IMR-90 (cell line): ENCODE data around the gene NFYC. TPM values are rescaled to one million over a fixed set of nuclear protein-coding genes. Genes with fewer than 3 reads are reported as not detected.

ENCODE experiments used
- ATAC-seq: fragments of 200-7000 bp; cut with Tn5 transposase; 2 replicates; pipeline ENCODE4 v1.9.1; 2020; ENCODE audit warnings: low read depth, mild to moderate bottlenecking, moderate library complexity
- BruUV-seq: library from RNA; stranded (reverse); fragments of 400-500 nt; replicated peaks from 2 replicates; lab custom pipeline; 2021; lab: Mats Ljungman, UMichigan
- CTCF ChIA-PET: fragments of 300-600 bp; formaldehyde crosslinking; extraction: SDS; loops from one replicate; lab custom pipeline; 2021; ENCODE audit warnings: antibody characterized with exemption; lab: Yijun Ruan, JAX
- POLR2A ChIA-PET: fragments of 300-600 bp; sonication (Branson Sonifier 250); formaldehyde crosslinking; loops from one replicate; lab custom pipeline; 2022; ENCODE audit warnings: antibody characterized with exemption; ENCODE audit not compliant: unreplicated experiment; lab: Charles Lee
- DNase-seq: peaks from one replicate; pipeline ENCODE4 v3.0.0; 2013
- H2AFZ ChIP-seq: replicated peaks from 2 replicates; pipeline ENCODE3; 2013; ENCODE audit warnings: low read length, mild to moderate bottlenecking; ENCODE audit not compliant: poor library complexity
- H2AK5ac ChIP-seq: 2 replicates; pipeline ENCODE4 v1.6.1; 2013; ENCODE audit warnings: low read depth, low read length, inconsistent platforms
- H2AK9ac ChIP-seq: replicated peaks from 2 replicates; pipeline ENCODE3; 2013; ENCODE audit warnings: mild to moderate bottlenecking, low read depth, low read length, moderate library complexity; ENCODE audit not compliant: poor library complexity
- H2BK120ac ChIP-seq: 2 replicates; pipeline ENCODE4 v1.6.1; 2013; ENCODE audit warnings: low read depth, low read length, inconsistent platforms
- H2BK15ac ChIP-seq: 3 replicates; pipeline ENCODE4 v1.6.1; 2013; ENCODE audit warnings: low read depth, low read length, inconsistent platforms
- H2BK20ac ChIP-seq: 2 replicates; pipeline ENCODE4 v1.6.1; 2013; ENCODE audit warnings: low read depth, mild to moderate bottlenecking, inconsistent platforms, low read length, moderate library complexity
- H2BK5ac ChIP-seq: 2 replicates; pipeline ENCODE4 v1.6.1; 2013; ENCODE audit warnings: mild to moderate bottlenecking, low read depth, low read length, inconsistent platforms; ENCODE audit not compliant: poor library complexity, severe bottlenecking
- H3K14ac ChIP-seq: replicated peaks from 2 replicates; pipeline ENCODE4 v1.6.1; 2013; ENCODE audit warnings: low read depth, low read length, inconsistent platforms
- H3K18ac ChIP-seq: 2 replicates; pipeline ENCODE4 v1.6.1; 2013; ENCODE audit warnings: low read depth, low read length, control low read depth
- H3K23ac ChIP-seq: 2 replicates; pipeline ENCODE4 v1.6.1; 2013; ENCODE audit warnings: low read depth, low read length, inconsistent platforms
- H3K27ac ChIP-seq: 2 replicates; pipeline ENCODE4 v1.5.1; 2013; ENCODE audit warnings: mild to moderate bottlenecking, control low read depth, low read length; ENCODE audit not compliant: insufficient read depth
- H3K27me3 ChIP-seq: 2 replicates; pipeline ENCODE4 v1.6.1; 2013; ENCODE audit warnings: low read length; ENCODE audit not compliant: control insufficient read depth, insufficient read depth
- H3K36me3 ChIP-seq: 2 replicates; pipeline ENCODE4 v1.6.1; 2013; ENCODE audit warnings: low read length, mixed read lengths; ENCODE audit not compliant: control insufficient read depth, insufficient read depth
- H3K4ac ChIP-seq: 2 replicates; pipeline ENCODE4 v1.6.1; 2013; ENCODE audit warnings: low read depth, low read length, inconsistent platforms
- H3K4me1 ChIP-seq: 2 replicates; pipeline ENCODE4 v1.6.1; 2013; ENCODE audit warnings: low read length, mixed read lengths; ENCODE audit not compliant: control insufficient read depth, insufficient read depth
- H3K4me2 ChIP-seq: 2 replicates; pipeline ENCODE4 v1.6.1; 2013; ENCODE audit warnings: low read depth, mild to moderate bottlenecking, control low read depth, low read length, moderate library complexity
- H3K4me3 ChIP-seq: 2 replicates; pipeline ENCODE4 v1.5.1; 2013; ENCODE audit warnings: low read depth, mild to moderate bottlenecking, control low read depth, low read length, moderate library complexity; ENCODE audit not compliant: insufficient read depth
- H3K56ac ChIP-seq: 2 replicates; pipeline ENCODE4 v1.6.1; 2013; ENCODE audit warnings: low read length, inconsistent platforms; ENCODE audit not compliant: insufficient read depth; ENCODE audit errors: extremely low read depth
- H3K79me1 ChIP-seq, 2 experiments: 2 replicates each; pipeline ENCODE4 v1.6.1; 2013; ENCODE audit warnings: low read length in 2 of 2, inconsistent platforms in 1 of 2, low read depth in 1 of 2
- H3K9ac ChIP-seq: 2 replicates; pipeline ENCODE4 v1.6.1; 2013; ENCODE audit warnings: low read depth, low read length, control low read depth
- H3K9me1 ChIP-seq: 2 replicates; pipeline ENCODE4 v1.6.1; 2013; ENCODE audit warnings: low read length, inconsistent platforms; ENCODE audit not compliant: insufficient read depth
- H3K9me3 ChIP-seq: 2 replicates; pipeline ENCODE4 v1.6.1; 2013; ENCODE audit warnings: low read length; ENCODE audit not compliant: control insufficient read depth, insufficient read depth
- H4K20me1 ChIP-seq: 2 replicates; pipeline ENCODE4 v1.6.1; 2013; ENCODE audit warnings: low read length, inconsistent platforms; ENCODE audit not compliant: insufficient read depth
- H4K5ac ChIP-seq: 2 replicates; pipeline ENCODE4 v1.6.1; 2013; ENCODE audit warnings: mild to moderate bottlenecking, low read depth, low read length, control low read depth
- H4K8ac ChIP-seq, 2 experiments: 2 replicates each; pipeline ENCODE4 v1.6.1; 2013; ENCODE audit warnings: low read depth in 2 of 2, low read length in 2 of 2, control low read depth in 1 of 2, inconsistent platforms in 1 of 2
- H4K91ac ChIP-seq: 2 replicates; pipeline ENCODE4 v1.6.1; 2013; ENCODE audit warnings: low read depth, low read length, inconsistent platforms; ENCODE audit not compliant: insufficient read depth
- CEBPB ChIP-seq: IDR thresholded peaks from 2 replicates; pipeline ENCODE4 v1.6.1; 2012; ENCODE audit warnings: low read depth, low read length, improper control_type of control experiment
- ELK1 ChIP-seq: fragments of 150-350 bp; IDR thresholded peaks from 2 replicates; pipeline ENCODE4 v1.6.1; 2016; ENCODE audit warnings: low read depth, mild to moderate bottlenecking, low read length, moderate library complexity, borderline replicate concordance
- POLR2A ChIP-seq: IDR thresholded peaks from 2 replicates; pipeline ENCODE4 v1.6.1; 2012; ENCODE audit warnings: mild to moderate bottlenecking, low read depth, low read length
- RAD21 ChIP-seq: IDR thresholded peaks from 2 replicates; pipeline ENCODE4 v1.6.1; 2012; ENCODE audit warnings: low read length, improper control_type of control experiment
- RCOR1 ChIP-seq: IDR thresholded peaks from 2 replicates; pipeline ENCODE4 v1.6.1; 2012; ENCODE audit warnings: mild to moderate bottlenecking, low read length, improper control_type of control experiment; ENCODE audit not compliant: insufficient replicate concordance
- WGBS, 2 experiments: methylation state at CpG; one replicate each; pipeline versions ENCODE4 v1.1.5 to v1.1.7; 2013; ENCODE audit warnings: missing lambda C conversion rate in 2 of 2; ENCODE audit not compliant: insufficient read length in 1 of 2; ENCODE audit errors: extremely low coverage in 2 of 2; 5-methylcytosine and 5-hydroxymethylcytosine counted together
- dilution Hi-C: fragments of 300-500 bp; cut with HindIII; formaldehyde crosslinking; loops from one replicate; pipeline ENCODE4 v1.14.3; 2018; ENCODE audit warnings: low sequenced_read_pairs; ENCODE audit not compliant: unreplicated experiment
- in situ Hi-C: fragments of 300-500 bp; cut with MboI; formaldehyde crosslinking; loops from 3 replicates; pipeline ENCODE4 v1.14.3; 2019; ENCODE audit warnings: low sequenced_read_pairs, inconsistent platforms, mixed read lengths
- intact Hi-C: fragments of 100-400 bp; cut with micrococcal nuclease; formaldehyde crosslinking; loops from 2 replicates; pipeline ENCODE4 v1.10.0; 2022
- polyA plus RNA-seq, 3 experiments: library from polyadenylated mRNA; depleted of rRNA; stranded (reverse); fragments of >200 nt; gene quantifications; 2 replicates each; pipeline ENCODE4 v1.2.3, GENCODE V29; 2012; ENCODE audit warnings: low replicate concordance in 1 of 3
- total RNA-seq: library from RNA; depleted of rRNA; stranded (reverse); fragments of >200 nt; gene quantifications from 2 replicates; pipeline ENCODE4 v1.2.3, GENCODE V29; 2012

NFYC gene
- total and polyA plus RNA-seq, 2 of the 4 experiments (the other 2 are of a cell fraction) = 45.2 to 62.2 TPM

- in situ Hi-C loops = no loop called here
- DNase-seq = peak; percentile 77
- peak overlapping the region; percentile 61; the same call in 1 of the 2 replicates for H3K4me2 ChIP-seq
- H2AK5ac ChIP-seq = no peak overlapping the region
- no peak overlapping the region for H4K91ac ChIP-seq
- H3K36me3 ChIP-seq = 0 out of 2 replicates have a peak, but pooled peaks cover 1% of the 10 kb centered on the region
- ChIA-PET CTCF (no interaction called here), POLR2A (no interaction called here)
- no TSS peak for BruUV-seq
- H3K18ac ChIP-seq = peak overlapping the region; percentile 39; the same call in 1 of the 2 replicates
- no peak overlapping the region for H3K23ac ChIP-seq
- no peak overlapping the region for H3K4me3 ChIP-seq
- no peak overlapping the region; the same call in 1 of the 2 replicates for H4K5ac ChIP-seq
- peak; percentile 53 for ATAC-seq
- H2BK5ac ChIP-seq = no peak overlapping the region
- H2AK9ac ChIP-seq = no peak overlapping the region
- no peaks in the 10 kb centered on the region for H4K20me1 ChIP-seq
- no peak overlapping the region for H3K9ac ChIP-seq
- no peak overlapping the region for H4K8ac ChIP-seq
- H2AFZ ChIP-seq = no peak overlapping the region
- no peak overlapping the region for H2BK20ac ChIP-seq
- H3K4ac ChIP-seq = no peak overlapping the region
- WGBS, 2 experiments = no CpG with 5 or more reads among the region's 1 CpG
- no peak overlapping the region for H3K14ac ChIP-seq
- no peak overlapping the region for H2BK15ac ChIP-seq
- H3K9me1 ChIP-seq = no peaks in the 10 kb centered on the region; the same call in 1 of the 2 replicates
- H3K56ac ChIP-seq = no peak overlapping the region
- H2BK120ac ChIP-seq = no peak overlapping the region
- intact Hi-C loops = no loop called here
- no peaks in the 10 kb centered on the region for H3K27me3 ChIP-seq
- H3K4me1 ChIP-seq = peaks cover 5% of the 10 kb centered on the region
- dilution Hi-C loops = no loop called here
- peaks cover 23 to 55% of the 10 kb centered on the region in 2 experiments for H3K79me1 ChIP-seq
- no peaks in the 10 kb centered on the region for H3K9me3 ChIP-seq
- H3K27ac ChIP-seq = no peak overlapping the region
- TF ChIP-seq CEBPB (peak; percentile 68), ELK1 (no peak), RAD21 (no peak), POLR2A (no peak), RCOR1 (no peak)
Observed at GRCh38 chr1:40717955-40718354, 26.5 kb downstream of the NFYC start.
